Measurements from ENCODE around the gene UBE2H. TPM values are rescaled to one million over a fixed set of nuclear protein-coding genes. Genes with fewer than 3 reads are reported as not detected.
"Not testable (repeated sequence)": the region's sequence is repeated elsewhere in the genome, so short reads cannot be mapped to it uniquely, and the experiment has no call there.

The UBE2H gene
- total RNA-seq, 6 experiments from 2014 or later = 89.7 to 108 (median 105) TPM

- peaks cover 36% of the 10 kb centered on the region for H3K4me1 Mint-ChIP-seq (ENCODE audit: low read depth)
- no peaks in the 10 kb centered on the region for H3K9me3 Mint-ChIP-seq
- peak overlapping the region; percentile 94 for H3K27ac Mint-ChIP-seq
- H3K27me3 Mint-ChIP-seq (ENCODE audit: insufficient read depth) = no peaks in the 10 kb centered on the region; the same call in 1 of the 2 replicates
- peak; percentile 81 for DNase-seq
- peak overlapping the region; percentile 73 for H3K4me3 Mint-ChIP-seq
- no peaks in the 10 kb centered on the region for H3K36me3 Mint-ChIP-seq (ENCODE audit: low read depth)
- TF ChIP-seq, protein P1, sequence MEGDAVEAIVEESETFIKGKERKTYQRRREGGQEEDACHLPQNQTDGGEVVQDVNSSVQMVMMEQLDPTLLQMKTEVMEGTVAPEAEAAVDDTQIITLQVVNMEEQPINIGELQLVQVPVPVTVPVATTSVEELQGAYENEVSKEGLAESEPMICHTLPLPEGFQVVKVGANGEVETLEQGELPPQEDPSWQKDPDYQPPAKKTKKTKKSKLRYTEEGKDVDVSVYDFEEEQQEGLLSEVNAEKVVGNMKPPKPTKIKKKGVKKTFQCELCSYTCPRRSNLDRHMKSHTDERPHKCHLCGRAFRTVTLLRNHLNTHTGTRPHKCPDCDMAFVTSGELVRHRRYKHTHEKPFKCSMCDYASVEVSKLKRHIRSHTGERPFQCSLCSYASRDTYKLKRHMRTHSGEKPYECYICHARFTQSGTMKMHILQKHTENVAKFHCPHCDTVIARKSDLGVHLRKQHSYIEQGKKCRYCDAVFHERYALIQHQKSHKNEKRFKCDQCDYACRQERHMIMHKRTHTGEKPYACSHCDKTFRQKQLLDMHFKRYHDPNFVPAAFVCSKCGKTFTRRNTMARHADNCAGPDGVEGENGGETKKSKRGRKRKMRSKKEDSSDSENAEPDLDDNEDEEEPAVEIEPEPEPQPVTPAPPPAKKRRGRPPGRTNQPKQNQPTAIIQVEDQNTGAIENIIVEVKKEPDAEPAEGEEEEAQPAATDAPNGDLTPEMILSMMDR (IDR thresholded peaks at IDR 0.05) = no peak
These were observed 17.2 kb upstream of the UBE2H start for GRCh38 chr7:129969881-129970446.

GRCh38 chr7:129968592-129969383 lies 16.0 kb upstream of the UBE2H start:
- TF ChIP-seq, protein P1 (IDR thresholded peaks at IDR 0.05) = no peak
- no peak for DNase-seq
- peak overlapping the region; percentile 94 for H3K27ac Mint-ChIP-seq
- H3K36me3 Mint-ChIP-seq (ENCODE audit: low read depth) = no peaks in the 10 kb centered on the region
- H3K27me3 Mint-ChIP-seq (ENCODE audit: insufficient read depth) = no peaks in the 10 kb centered on the region; the same call in 1 of the 2 replicates
- H3K4me1 Mint-ChIP-seq (ENCODE audit: low read depth) = peaks cover 29% of the 10 kb centered on the region
- H3K4me3 Mint-ChIP-seq = no peak overlapping the region
- H3K9me3 Mint-ChIP-seq = no peaks in the 10 kb centered on the region

DNA sequence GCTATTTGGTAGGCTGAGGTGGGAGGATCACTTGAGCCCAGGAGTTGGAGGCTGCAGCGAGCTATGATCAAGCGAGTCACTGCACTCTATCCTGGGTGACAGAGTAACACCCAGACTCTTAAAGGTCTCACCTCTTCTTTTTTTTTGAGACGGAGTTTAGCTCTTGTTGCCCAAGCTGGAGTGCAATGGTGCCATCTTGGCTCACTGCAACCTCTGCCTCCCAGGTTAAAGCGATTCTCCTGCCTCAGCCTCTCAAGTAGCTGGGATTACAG lies 7.4 kb upstream of the UBE2H start:
- H3K27ac Mint-ChIP-seq; DNase-seq; H3K36me3 Mint-ChIP-seq (ENCODE audit: low read depth); H3K4me3 Mint-ChIP-seq; H3K9me3 Mint-ChIP-seq; H3K27me3 Mint-ChIP-seq (ENCODE audit: insufficient read depth): not testable (repeated sequence)
- H3K4me1 Mint-ChIP-seq (ENCODE audit: low read depth) = peaks cover 30% of the 10 kb centered on the region

DNA sequence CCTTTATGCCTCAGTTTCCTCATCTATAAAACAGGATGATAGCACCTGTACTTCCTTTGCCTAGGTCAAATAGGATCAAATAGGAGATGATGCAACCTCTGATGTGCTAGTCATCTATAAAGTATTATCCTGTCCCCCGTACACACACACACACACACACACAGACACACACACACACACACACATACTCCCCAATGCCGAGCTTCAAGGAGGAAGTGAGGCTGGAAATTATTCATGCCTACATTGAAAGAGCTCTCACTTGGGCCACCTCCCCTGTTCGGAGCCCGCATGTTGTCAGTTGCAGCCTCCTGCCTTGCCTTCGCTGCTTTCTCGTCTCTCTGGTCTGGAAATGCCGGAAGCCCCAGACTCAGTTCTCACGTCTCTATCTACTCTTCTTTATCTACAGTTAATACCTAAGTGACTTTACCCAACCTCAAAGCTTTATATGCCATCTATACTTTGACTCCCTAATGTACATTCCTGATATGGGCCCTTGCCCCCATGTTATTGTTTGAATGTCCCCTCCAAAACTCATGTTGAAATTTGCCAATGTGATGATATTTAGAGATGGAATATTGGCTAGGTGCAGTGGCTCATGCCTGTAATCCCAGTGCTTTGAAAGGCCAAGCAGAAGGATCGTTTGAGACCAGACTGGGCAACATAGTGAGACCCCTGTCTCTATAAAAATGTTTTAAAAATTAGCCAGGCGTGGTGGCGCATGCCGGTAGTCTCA lies 6.9 kb upstream of the UBE2H start:
- peaks cover 30% of the 10 kb centered on the region for H3K4me1 Mint-ChIP-seq (ENCODE audit: low read depth)
- peak overlapping the region; percentile 90 for H3K27ac Mint-ChIP-seq
- TF ChIP-seq, protein P1 (IDR thresholded peaks at IDR 0.05) = no peak
- no peak for DNase-seq
- H3K27me3 Mint-ChIP-seq (ENCODE audit: insufficient read depth) = no peaks in the 10 kb centered on the region; the same call in 1 of the 2 replicates
- H3K9me3 Mint-ChIP-seq = no peaks in the 10 kb centered on the region
- no peak overlapping the region; the same call in 1 of the 2 replicates for H3K4me3 Mint-ChIP-seq
- no peaks in the 10 kb centered on the region for H3K36me3 Mint-ChIP-seq (ENCODE audit: low read depth)

DNA sequence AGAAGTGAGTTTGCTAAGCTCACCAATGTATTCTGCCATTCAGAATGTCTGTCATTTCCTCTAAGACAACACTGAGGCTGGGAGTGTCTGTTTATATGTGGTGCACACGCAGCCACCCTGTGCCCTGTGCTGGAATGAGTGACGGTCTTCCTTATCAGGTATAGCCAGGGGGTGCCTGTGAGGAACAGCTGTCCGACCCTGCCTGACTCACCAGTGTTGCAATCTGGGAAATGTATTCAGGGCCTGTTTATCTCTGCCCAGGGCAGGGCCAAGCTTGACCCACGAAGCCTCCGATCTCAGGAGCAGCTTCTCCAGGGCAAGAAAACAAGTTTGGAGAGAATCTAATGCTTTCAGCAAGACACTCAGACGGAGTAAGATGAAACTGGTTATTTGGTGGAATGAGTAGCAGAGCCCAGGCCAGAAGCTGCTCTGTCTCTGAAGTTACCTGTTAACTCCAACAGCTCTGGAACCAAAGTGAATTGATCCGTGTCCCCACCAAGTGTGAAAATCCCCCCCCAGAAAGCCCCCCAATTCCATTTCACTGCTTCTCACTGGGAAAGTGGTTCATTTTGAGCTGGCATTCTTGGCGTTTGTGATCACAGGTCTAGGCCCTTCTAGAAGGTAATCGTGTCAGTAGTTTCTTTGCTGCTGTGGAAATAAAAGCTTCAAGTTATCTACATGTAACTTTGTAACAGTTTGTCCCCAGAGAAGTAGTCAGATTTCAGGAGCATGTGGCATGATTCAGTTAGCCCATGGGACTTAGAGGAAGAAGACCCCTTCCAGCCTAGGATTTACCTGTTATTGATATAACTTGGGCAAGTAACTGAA lies 6.1 kb upstream of the UBE2H start:
- Mint-ChIP-seq H3K27ac (peak overlapping the region; percentile 90), H3K4me3 (peak overlapping the region; percentile 29), H3K27me3 (ENCODE audit: insufficient read depth) (no peaks in the 10 kb centered on the region; the same call in 1 of the 2 replicates), H3K4me1 (ENCODE audit: low read depth) (peaks cover 30% of the 10 kb centered on the region), H3K36me3 (ENCODE audit: low read depth) (no peaks in the 10 kb centered on the region), H3K9me3 (no peaks in the 10 kb centered on the region)
- TF ChIP-seq, protein P1 (IDR thresholded peaks at IDR 0.05) = no peak
- DNase-seq = peak; percentile 56
